Hepatocyte (in vitro differentiated cells): ENCODE measurements around the gene MEIS1.

ENCODE experiments used
- CTCF ChIP-seq: fragments of 200-600 bp; sonication (generic); IDR thresholded peaks from 2 replicates; pipeline ENCODE4 v1.5.1; 2016; ENCODE audit warnings: antibody characterized with exemption, mild to moderate bottlenecking; ENCODE audit not compliant: poor library complexity
- EZH2 ChIP-seq: fragments of 200-600 bp; sonication (generic); IDR thresholded peaks from 2 replicates; pipeline ENCODE4 v1.6.1; 2016; ENCODE audit warnings: antibody characterized with exemption, mild to moderate bottlenecking, borderline replicate concordance

GRCh38 chr2:66478299-66478698 lies 43.4 kb downstream of the MEIS1 start:
- no peak for TF ChIP-seq EZH2
- no peak for TF ChIP-seq CTCF
